PC-3 (cell line): ENCODE measurements around the gene SLC19A1.

Source experiments
- EZH2phosphoT487 ChIP-seq: fragments of 300-600 bp; sonication (generic); IDR thresholded peaks from 2 replicates; pipeline ENCODE4 v1.6.1; 2018; ENCODE audit warnings: mild to moderate bottlenecking, antibody characterized with exemption, low read length, borderline replicate concordance
- TF ChIP-seq, protein P1 (sequence below): fragments of 300-600 bp; sonication (generic); conservative IDR thresholded peaks from 2 replicates; pipeline ENCODE4 v1.5.1; 2017; ENCODE audit warnings: antibody characterized with exemption, low read depth, mild to moderate bottlenecking, low read length

DNA sequence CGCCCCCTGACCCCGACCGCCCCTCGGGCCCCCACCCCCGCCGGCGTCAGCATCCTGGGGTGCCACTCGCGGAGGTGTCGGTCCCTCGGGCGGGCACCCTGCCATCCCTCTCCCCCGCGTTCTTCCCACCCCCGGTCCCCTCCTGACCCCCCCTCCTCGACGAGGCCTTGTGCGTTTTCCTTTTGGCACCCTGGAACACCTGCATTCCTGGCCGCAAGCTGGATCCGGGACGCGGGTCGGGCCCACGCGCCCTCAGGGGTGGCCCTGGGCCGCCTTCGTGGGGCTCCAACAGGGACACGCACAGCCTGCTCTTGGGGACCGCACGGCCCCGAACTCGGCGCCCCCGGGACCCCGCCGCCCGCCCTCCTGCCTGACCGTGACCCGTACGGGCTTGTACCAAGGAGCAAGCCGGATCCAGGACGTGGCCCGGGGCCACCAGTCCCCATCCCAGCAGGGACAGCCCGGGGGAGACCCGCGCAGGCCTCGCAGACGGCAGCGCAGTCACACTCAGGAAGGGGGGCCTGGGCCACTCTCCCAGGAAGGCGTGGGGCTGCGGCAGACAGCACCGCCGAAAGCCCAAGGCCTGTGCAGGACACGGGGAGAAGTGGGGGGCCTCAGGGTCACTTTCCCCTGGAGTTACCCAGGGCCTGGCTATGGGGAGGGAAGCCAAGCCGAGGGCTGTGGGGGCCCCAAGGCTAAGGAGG lies 579 bp upstream of the SLC19A1 start:
- TF ChIP-seq, protein P1, sequence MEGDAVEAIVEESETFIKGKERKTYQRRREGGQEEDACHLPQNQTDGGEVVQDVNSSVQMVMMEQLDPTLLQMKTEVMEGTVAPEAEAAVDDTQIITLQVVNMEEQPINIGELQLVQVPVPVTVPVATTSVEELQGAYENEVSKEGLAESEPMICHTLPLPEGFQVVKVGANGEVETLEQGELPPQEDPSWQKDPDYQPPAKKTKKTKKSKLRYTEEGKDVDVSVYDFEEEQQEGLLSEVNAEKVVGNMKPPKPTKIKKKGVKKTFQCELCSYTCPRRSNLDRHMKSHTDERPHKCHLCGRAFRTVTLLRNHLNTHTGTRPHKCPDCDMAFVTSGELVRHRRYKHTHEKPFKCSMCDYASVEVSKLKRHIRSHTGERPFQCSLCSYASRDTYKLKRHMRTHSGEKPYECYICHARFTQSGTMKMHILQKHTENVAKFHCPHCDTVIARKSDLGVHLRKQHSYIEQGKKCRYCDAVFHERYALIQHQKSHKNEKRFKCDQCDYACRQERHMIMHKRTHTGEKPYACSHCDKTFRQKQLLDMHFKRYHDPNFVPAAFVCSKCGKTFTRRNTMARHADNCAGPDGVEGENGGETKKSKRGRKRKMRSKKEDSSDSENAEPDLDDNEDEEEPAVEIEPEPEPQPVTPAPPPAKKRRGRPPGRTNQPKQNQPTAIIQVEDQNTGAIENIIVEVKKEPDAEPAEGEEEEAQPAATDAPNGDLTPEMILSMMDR, result no peak
- no peak for TF ChIP-seq EZH2phosphoT487
